Upper lobe of right lung (tissue), 1 donor: Measurements from ENCODE around the gene SHC4. TPM values are rescaled to one million over a fixed set of nuclear protein-coding genes. Genes with fewer than 3 reads are reported as not detected.
A peak's percentile ranks its signal among the peaks of the same experiment; 100 is the strongest.

Source experiments
- ATAC-seq: fragments of 200-7000 bp; cut with Tn5 transposase; one replicate; pipeline ENCODE4 v1.9.1; 2020; ENCODE audit warnings: mild to moderate bottlenecking, moderate library complexity
- DNase-seq: peaks from one replicate; pipeline ENCODE4 v3.0.0-alpha.2; 2020
- H3K27ac ChIP-seq: fragments of 200-600 bp; one replicate; pipeline ENCODE4 v1.8.0; 2022
- H3K27me3 ChIP-seq: fragments of 200-600 bp; one replicate; pipeline ENCODE4 v1.8.0; 2022; ENCODE audit warnings: mild to moderate bottlenecking
- H3K36me3 ChIP-seq: fragments of 200-600 bp; one replicate; pipeline ENCODE4 v1.8.0; 2022
- H3K4me1 ChIP-seq: fragments of 200-600 bp; one replicate; pipeline ENCODE4 v1.8.0; 2022
- H3K4me3 ChIP-seq: fragments of 200-600 bp; one replicate; pipeline ENCODE4 v1.8.0; 2022; ENCODE audit warnings: mild to moderate bottlenecking
- H3K9me3 ChIP-seq: fragments of 200-600 bp; one replicate; pipeline ENCODE4 v1.8.0; 2022
- intact Hi-C: fragments of 100-400 bp; cut with DNase I; formaldehyde crosslinking; loops from one replicate; pipeline ENCODE4 v1.11.0; 2022
- total RNA-seq: library from RNA; stranded (reverse); fragmentation: NEBNext Ultra II Directional; extraction: Animal tissue kit (Norgen Biotek cat#: 25700); gene quantifications from one replicate; pipeline ENCODE4 v1.2.1, GENCODE V29; 2021
- TF ChIP-seq, protein P1 (sequence below): fragments of 200-600 bp; IDR thresholded peaks from one replicate; pipeline ENCODE4 v1.8.0; 2022; ENCODE audit warnings: antibody characterized with exemption
- donor health status: DM: no; HTN: yes; CAD: no; lungs with severe emphysema.

Gene SHC4
- total RNA-seq, 1 donor from 2014 or later: 0.32 TPM

DNA sequence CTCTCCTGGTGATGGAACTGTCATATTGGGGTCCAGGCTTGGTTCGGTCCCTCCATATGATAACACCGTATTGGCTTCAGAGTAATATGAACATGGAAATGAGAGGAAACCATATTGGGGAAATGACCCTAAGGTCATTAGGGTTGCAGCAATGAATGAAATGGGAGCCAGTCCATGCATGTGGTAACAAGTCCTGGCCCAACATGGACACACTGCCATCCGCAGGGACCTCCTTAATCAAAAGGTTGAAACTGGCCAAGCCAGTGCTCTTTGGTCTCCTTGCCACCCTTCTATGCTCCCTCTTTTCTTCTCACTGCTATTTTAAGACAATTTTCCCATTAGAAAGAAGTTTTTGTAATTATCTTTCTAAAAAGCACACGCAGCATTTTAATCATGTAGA, 8.3 kb downstream of the SHC4 start:
- Histone ChIP-seq H3K9me3 (no peaks in the 10 kb centered on the region), H3K4me3 (no peak overlapping the region), H3K36me3 (no peaks in the 10 kb centered on the region), H3K4me1 (no peaks in the 10 kb centered on the region), H3K27ac (no peak overlapping the region), H3K27me3 (no peaks in the 10 kb centered on the region)
- TF ChIP-seq, protein P1, sequence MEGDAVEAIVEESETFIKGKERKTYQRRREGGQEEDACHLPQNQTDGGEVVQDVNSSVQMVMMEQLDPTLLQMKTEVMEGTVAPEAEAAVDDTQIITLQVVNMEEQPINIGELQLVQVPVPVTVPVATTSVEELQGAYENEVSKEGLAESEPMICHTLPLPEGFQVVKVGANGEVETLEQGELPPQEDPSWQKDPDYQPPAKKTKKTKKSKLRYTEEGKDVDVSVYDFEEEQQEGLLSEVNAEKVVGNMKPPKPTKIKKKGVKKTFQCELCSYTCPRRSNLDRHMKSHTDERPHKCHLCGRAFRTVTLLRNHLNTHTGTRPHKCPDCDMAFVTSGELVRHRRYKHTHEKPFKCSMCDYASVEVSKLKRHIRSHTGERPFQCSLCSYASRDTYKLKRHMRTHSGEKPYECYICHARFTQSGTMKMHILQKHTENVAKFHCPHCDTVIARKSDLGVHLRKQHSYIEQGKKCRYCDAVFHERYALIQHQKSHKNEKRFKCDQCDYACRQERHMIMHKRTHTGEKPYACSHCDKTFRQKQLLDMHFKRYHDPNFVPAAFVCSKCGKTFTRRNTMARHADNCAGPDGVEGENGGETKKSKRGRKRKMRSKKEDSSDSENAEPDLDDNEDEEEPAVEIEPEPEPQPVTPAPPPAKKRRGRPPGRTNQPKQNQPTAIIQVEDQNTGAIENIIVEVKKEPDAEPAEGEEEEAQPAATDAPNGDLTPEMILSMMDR: no peak
- intact Hi-C loops: no loop called here
- no peak for DNase-seq
- ATAC-seq: no peak

DNA sequence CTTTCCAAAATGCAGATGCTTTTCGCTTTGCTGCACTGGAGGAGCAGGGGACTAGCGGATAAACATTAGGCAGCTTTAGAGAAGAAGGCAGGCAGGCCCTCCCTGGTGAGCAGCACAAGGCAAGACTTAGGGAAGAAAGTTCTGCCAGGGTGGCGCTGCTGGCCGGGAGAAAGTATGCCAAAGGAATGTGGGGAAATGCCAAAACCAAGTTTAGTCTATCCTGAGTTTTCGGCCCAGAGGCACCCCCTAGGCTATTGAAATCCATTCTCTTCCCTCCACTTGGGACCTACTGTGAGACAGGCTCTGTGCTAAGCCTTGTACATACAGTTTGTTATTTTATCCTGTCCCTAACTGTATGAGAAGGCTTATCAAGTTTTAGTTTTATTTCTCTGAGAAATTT, 9.2 kb downstream of the SHC4 start:
- Histone ChIP-seq H3K27me3 (no peaks in the 10 kb centered on the region), H3K36me3 (no peaks in the 10 kb centered on the region), H3K4me1 (no peaks in the 10 kb centered on the region), H3K9me3 (no peaks in the 10 kb centered on the region), H3K4me3 (no peak overlapping the region), H3K27ac (no peak overlapping the region)
- DNase-seq: no peak
- ATAC-seq: peak; percentile 26
- intact Hi-C loops: no loop called here
- TF ChIP-seq, protein P1: no peak

DNA sequence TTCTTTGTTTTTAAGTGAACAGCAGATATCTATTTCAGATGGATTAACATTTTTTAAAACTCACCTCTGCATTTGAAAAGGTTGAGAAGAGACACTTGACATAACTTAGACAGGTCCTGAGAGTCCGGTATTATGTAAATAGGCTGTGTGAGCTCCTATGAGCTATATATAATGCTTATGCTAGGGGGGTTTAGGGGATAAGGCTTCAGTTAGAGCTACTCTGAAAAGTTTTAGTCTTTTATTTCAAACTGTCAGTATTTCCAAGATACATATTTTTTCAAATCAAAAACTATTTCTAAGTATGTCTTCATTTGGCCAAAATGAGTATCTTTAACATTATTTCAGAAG, 16.9 kb downstream of the SHC4 start:
- intact Hi-C loops: no loop called here
- H3K27ac ChIP-seq: no peak overlapping the region

DNA sequence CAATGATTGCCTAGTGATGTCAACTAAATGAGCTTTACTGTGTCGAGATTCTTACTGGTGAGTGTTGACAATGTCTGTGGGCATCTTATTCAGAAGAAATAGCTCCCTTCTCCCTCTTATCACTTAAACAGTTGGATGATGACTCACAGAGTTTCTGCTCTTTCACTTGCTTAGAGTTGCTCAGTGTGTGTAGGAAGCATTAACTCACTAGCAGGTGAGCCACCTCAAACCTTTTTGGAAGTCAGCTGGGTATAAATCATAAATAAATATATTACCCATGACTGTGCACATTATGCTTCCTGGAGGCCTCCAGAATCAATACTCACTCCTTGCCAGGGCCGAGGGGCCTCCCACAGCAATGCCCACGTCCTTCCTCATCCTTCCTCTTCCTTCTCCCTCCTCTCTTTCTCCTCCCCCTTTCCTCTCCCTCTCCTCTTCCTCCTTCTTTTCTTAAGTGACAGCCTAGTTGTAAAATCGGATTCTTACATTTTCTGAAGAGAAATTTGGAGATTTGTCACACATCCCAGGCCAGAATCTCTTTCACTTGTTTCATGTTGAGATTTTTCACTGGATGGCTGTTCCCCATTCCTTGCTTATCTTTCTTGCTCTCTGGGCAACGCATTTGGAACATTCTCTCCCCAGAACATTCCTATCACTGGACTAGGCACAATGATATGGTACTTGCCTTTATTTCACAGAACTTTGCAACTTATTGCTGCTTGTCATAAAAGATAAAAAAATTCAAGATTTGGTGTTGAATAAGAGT, 17.5 kb downstream of the SHC4 start:
- intact Hi-C loops: no loop called here
- TF ChIP-seq, protein P1: no peak
- no peaks in the 10 kb centered on the region for H3K36me3 ChIP-seq
- no peaks in the 10 kb centered on the region for H3K4me1 ChIP-seq
- no peak overlapping the region for H3K27ac ChIP-seq
- no peaks in the 10 kb centered on the region for H3K9me3 ChIP-seq
- ATAC-seq (peak; percentile 25), DNase-seq (no peak)
- H3K4me3 ChIP-seq: no peak overlapping the region
- H3K27me3 ChIP-seq: no peaks in the 10 kb centered on the region

More for the DNA sequence above, 16.9 kb downstream of the SHC4 start:
- H3K27me3 ChIP-seq: no peaks in the 10 kb centered on the region
- no peaks in the 10 kb centered on the region for H3K36me3 ChIP-seq
- H3K4me1 ChIP-seq: no peaks in the 10 kb centered on the region
- H3K4me3 ChIP-seq: no peak overlapping the region
- TF ChIP-seq, protein P1: no peak
- DNase-seq (no peak), ATAC-seq (no peak)
- H3K9me3 ChIP-seq: no peaks in the 10 kb centered on the region

DNA sequence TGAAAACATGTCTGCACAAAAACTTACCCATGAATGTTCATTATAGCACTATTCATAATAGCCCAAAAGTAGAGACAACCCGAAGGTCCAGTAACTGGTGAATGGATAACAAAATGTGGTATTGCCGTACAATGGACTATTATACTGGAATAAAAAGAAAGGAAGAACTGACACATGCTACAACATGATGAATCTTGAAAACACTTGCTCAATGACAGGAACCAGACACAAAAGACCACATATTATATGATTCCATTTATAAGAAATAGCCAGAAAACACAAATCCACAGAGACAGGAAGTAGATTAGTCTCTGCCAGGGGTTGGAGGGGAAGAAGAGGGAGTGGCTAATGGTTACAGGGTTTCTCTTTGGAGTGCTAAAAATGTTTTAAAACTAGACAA, 18.3 kb downstream of the SHC4 start:
- ATAC-seq (no peak), DNase-seq (no peak)
- no peak overlapping the region for H3K27ac ChIP-seq
- no peaks in the 10 kb centered on the region for H3K4me1 ChIP-seq
- H3K9me3 ChIP-seq: no peaks in the 10 kb centered on the region
- intact Hi-C loops: no loop called here
- H3K4me3 ChIP-seq: no peak overlapping the region
- no peaks in the 10 kb centered on the region for H3K36me3 ChIP-seq
- H3K27me3 ChIP-seq: no peaks in the 10 kb centered on the region
- TF ChIP-seq, protein P1: no peak

DNA sequence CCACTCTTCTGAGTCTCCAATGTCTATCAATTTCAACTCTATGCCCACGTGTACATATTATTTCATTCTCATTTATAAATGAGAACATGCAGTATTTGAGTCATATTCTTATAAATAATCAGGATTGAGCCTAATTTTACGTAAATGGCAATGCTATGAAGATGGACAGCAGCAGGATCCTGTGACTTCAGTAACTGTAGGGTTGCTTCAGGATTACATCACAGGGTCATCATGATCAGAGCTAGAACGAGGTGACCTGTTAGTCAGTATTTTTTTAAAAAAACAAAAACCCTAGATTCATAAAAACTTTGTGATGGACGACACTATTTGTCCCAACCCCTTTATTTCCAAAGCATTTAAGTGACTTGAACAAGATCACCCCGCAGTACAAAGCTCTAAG, 21.8 kb downstream of the SHC4 start:
- DNase-seq (no peak), ATAC-seq (no peak)
- H3K36me3 ChIP-seq: no peaks in the 10 kb centered on the region
- H3K27me3 ChIP-seq: no peaks in the 10 kb centered on the region
- no peak overlapping the region for H3K4me3 ChIP-seq
- intact Hi-C loops: no loop called here
- H3K27ac ChIP-seq: no peak overlapping the region
- no peaks in the 10 kb centered on the region for H3K4me1 ChIP-seq
- no peaks in the 10 kb centered on the region for H3K9me3 ChIP-seq
- TF ChIP-seq, protein P1: no peak
